HepG2 (cell line): ENCODE measurements around the gene OR1F1. TPM values are rescaled to one million over a fixed set of nuclear protein-coding genes. Genes with fewer than 3 reads are reported as not detected.
A peak's percentile ranks its signal among the peaks of the same experiment; 100 is the strongest.

ENCODE experiments used
- ARNT ChIP-seq: fragments of 450-650 bp; IDR thresholded peaks from 2 replicates; pipeline ENCODE4 v1.6.1; 2017
- HOXA7 ChIP-seq: sonication (generic); formaldehyde crosslinking; IDR thresholded peaks from 2 replicates; pipeline ENCODE4 v1.8.1; 2022; ENCODE audit warnings: mild to moderate bottlenecking, missing genetic modification reagents, moderate library complexity
- RAD51 ChIP-seq: fragments of 450-650 bp; IDR thresholded peaks from 2 replicates; pipeline ENCODE4 v1.6.1; 2016; ENCODE audit warnings: borderline replicate concordance
- ZNF549 ChIP-seq: sonication (generic); formaldehyde crosslinking; IDR thresholded peaks from 2 replicates; pipeline ENCODE4 v1.5.0; 2020; ENCODE audit warnings: missing genetic modification reagents
- ZNF772 ChIP-seq: sonication (generic); formaldehyde crosslinking; IDR thresholded peaks from 2 replicates; pipeline ENCODE4 v1.5.0; 2020; ENCODE audit warnings: mild to moderate bottlenecking, missing genetic modification reagents
- ZNF790 ChIP-seq: sonication (generic); formaldehyde crosslinking; IDR thresholded peaks from 2 replicates; pipeline ENCODE4 v1.8.0; 2022; ENCODE audit warnings: missing genetic modification reagents, mild to moderate bottlenecking, borderline replicate concordance
- polyA plus RNA-seq, 8 experiments: library from polyadenylated mRNA; depleted of rRNA in 3 of 8; stranded (reverse) in 7 of 8; unstranded in 1 of 8; fragments of >200 nt; fragmentation: Illumina TruSeq in 4 of 8; extraction: Trizol in 4 of 8; gene quantifications; 2 replicates each; pipeline versions ENCODE4 v1.2.1 to v1.2.3, GENCODE V29; 2011 to 2016; ENCODE audit warnings: low read depth in 4 of 8, missing spikeins in 1 of 8, mixed read lengths in 1 of 8; ENCODE audit not compliant: insufficient read depth in 1 of 8
- total RNA-seq, 5 experiments: library from RNA; depleted of rRNA; stranded (reverse); fragments of >200 nt; fragmentation: Illumina TruSeq; extraction: Trizol; gene quantifications; 2 replicates each; pipeline ENCODE4 v1.2.3, GENCODE V29; 2016; ENCODE audit warnings: low read depth in 1 of 5
- TF ChIP-seq, protein P1 (sequence below): sonication (generic); formaldehyde crosslinking; IDR thresholded peaks from one replicate; pipeline ENCODE4 v1.5.1; 2020; ENCODE audit warnings: mild to moderate bottlenecking, missing genetic modification reagents; ENCODE audit errors: not compliant biosample characterization
- TF ChIP-seq, protein P2 (sequence below): sonication (generic); formaldehyde crosslinking; IDR thresholded peaks from 2 replicates; pipeline ENCODE4 v1.8.0; 2022; ENCODE audit warnings: mild to moderate bottlenecking, missing genetic modification reagents, moderate library complexity
- TF ChIP-seq, protein P3 (sequence below): sonication (generic); formaldehyde crosslinking; IDR thresholded peaks from 2 replicates; pipeline ENCODE4 v1.4.0; 2020; ENCODE audit warnings: missing genetic modification reagents
- TF ChIP-seq, protein P4 (sequence below), 2 experiments: sonication (generic) in 1 of 2; formaldehyde crosslinking in 1 of 2; IDR thresholded peaks; 2 replicates each; pipeline versions ENCODE4 v1.5.1 to v1.6.1; 2011 to 2020; ENCODE audit warnings: borderline replicate concordance in 1 of 2, low read depth in 1 of 2, low read length in 1 of 2, mild to moderate bottlenecking in 1 of 2, missing genetic modification reagents in 1 of 2, moderate library complexity in 1 of 2
- TF ChIP-seq, protein P5 (sequence below): sonication (generic); formaldehyde crosslinking; IDR thresholded peaks from 2 replicates; pipeline ENCODE4; 2020; ENCODE audit warnings: missing genetic modification reagents, mild to moderate bottlenecking, borderline replicate concordance

Gene OR1F1
- total and polyA plus RNA-seq, 2 of the 13 experiments (the other 11 are each of a cell fraction or from before 2014, with no cell fraction given) = 0.90 TPM; not detected in 1

DNA sequence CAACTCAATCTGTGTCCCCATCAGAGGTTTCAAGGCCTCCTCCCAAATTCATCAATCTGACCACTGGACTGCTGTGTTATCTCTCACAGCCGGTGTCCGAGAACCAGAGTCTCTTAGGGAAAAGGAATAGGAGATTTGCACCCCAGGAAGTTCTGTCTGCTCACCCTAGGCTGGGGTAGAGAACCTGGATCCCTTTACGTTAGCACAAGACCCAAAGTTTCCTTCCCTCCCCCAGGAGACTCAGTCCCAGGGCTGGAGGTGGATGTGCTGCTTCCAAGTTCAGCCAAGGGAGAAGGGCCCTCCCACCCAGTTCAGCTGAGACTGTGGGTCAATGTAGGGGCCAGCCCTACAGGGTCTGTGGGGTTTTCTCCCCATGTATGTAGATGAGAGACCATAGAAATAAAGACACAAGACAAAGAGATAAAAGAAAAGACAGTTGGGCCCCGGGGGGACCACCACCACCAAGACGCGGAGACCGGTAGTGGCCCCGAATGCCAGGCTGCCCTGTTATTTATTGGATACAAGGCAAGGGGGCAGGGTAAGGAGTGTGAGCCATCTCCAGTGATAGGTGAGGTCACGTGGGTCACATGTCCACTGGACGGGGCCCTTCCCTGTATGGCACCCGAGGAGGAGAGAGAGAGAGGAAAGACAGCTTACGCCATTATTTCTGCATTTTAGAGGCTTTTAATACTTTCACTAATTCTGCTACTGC, 22.7 kb upstream of the OR1F1 start (continued):
- TF ChIP-seq, protein P1, sequence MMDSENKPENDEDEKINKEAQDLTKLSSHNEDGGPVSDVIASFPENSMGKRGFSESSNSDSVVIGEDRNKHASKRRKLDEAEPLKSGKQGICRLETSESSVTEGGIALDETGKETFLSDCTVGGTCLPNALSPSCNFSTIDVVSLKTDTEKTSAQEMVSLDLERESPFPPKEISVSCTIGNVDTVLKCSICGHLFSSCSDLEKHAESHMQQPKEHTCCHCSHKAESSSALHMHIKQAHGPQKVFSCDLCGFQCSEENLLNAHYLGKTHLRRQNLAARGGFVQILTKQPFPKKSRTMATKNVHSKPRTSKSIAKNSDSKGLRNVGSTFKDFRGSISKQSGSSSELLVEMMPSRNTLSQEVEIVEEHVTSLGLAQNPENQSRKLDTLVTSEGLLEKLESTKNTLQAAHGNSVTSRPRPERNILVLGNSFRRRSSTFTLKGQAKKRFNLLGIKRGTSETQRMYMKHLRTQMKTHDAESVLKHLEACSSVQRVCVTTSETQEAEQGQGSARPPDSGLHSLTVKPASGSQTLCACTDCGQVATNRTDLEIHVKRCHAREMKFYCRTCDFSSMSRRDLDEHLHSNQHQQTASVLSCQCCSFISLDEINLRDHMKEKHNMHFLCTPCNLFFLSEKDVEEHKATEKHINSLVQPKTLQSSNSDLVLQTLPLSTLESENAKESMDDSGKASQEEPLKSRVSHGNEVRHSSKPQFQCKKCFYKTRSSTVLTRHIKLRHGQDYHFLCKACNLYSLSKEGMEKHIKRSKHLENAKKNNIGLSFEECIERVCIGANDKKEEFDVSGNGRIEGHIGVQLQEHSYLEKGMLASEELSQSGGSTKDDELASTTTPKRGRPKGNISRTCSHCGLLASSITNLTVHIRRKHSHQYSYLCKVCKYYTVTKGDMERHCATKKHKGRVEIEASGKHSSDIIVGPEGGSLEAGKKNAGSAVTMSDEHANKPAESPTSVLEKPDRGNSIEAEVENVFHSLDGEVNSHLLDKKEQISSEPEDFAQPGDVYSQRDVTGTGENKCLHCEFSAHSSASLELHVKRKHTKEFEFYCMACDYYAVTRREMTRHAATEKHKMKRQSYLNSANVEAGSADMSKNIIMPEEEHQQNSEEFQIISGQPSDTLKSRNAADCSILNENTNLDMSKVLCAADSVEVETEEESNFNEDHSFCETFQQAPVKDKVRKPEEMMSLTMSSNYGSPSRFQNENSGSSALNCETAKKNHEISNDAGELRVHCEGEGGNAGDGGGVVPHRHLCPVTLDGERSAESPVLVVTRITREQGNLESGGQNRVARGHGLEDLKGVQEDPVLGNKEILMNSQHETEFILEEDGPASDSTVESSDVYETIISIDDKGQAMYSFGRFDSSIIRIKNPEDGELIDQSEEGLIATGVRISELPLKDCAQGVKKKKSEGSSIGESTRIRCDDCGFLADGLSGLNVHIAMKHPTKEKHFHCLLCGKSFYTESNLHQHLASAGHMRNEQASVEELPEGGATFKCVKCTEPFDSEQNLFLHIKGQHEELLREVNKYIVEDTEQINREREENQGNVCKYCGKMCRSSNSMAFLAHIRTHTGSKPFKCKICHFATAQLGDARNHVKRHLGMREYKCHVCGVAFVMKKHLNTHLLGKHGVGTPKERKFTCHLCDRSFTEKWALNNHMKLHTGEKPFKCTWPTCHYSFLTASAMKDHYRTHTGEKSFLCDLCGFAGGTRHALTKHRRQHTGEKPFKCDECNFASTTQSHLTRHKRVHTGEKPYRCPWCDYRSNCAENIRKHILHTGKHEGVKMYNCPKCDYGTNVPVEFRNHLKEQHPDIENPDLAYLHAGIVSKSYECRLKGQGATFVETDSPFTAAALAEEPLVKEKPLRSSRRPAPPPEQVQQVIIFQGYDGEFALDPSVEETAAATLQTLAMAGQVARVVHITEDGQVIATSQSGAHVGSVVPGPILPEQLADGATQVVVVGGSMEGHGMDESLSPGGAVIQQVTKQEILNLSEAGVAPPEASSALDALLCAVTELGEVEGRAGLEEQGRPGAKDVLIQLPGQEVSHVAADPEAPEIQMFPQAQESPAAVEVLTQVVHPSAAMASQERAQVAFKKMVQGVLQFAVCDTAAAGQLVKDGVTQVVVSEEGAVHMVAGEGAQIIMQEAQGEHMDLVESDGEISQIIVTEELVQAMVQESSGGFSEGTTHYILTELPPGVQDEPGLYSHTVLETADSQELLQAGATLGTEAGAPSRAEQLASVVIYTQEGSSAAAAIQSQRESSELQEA (CRISPR knock-in tag) = no peak
- TF ChIP-seq, protein P2, sequence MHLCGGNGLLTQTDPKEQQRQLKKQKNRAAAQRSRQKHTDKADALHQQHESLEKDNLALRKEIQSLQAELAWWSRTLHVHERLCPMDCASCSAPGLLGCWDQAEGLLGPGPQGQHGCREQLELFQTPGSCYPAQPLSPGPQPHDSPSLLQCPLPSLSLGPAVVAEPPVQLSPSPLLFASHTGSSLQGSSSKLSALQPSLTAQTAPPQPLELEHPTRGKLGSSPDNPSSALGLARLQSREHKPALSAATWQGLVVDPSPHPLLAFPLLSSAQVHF = no peak
- TF ChIP-seq, protein P3, sequence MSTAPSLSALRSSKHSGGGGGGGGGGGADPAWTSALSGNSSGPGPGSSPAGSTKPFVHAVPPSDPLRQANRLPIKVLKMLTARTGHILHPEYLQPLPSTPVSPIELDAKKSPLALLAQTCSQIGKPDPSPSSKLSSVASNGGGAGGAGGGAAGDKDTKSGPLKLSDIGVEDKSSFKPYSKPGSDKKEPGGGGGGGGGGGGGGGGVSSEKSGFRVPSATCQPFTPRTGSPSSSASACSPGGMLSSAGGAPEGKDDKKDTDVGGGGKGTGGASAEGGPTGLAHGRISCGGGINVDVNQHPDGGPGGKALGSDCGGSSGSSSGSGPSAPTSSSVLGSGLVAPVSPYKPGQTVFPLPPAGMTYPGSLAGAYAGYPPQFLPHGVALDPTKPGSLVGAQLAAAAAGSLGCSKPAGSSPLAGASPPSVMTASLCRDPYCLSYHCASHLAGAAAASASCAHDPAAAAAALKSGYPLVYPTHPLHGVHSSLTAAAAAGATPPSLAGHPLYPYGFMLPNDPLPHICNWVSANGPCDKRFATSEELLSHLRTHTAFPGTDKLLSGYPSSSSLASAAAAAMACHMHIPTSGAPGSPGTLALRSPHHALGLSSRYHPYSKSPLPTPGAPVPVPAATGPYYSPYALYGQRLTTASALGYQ (CRISPR knock-in tag) = no peak
- no peak for TF ChIP-seq ZNF549 (CRISPR knock-in tag)
- TF ChIP-seq ZNF790 (CRISPR knock-in tag) = no peak
- TF ChIP-seq ZNF772 = no peak
- TF ChIP-seq RAD51 = peak; percentile 61; the same call in 1 of the 2 replicates
- TF ChIP-seq HOXA7 (CRISPR knock-in tag) = no peak
- no peak for TF ChIP-seq ARNT
- TF ChIP-seq, protein P4, sequence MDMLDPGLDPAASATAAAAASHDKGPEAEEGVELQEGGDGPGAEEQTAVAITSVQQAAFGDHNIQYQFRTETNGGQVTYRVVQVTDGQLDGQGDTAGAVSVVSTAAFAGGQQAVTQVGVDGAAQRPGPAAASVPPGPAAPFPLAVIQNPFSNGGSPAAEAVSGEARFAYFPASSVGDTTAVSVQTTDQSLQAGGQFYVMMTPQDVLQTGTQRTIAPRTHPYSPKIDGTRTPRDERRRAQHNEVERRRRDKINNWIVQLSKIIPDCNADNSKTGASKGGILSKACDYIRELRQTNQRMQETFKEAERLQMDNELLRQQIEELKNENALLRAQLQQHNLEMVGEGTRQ (IDR thresholded peaks at IDR 0.05; ENCODE audit: low read depth, low read length) = peak; percentile 73
- TF ChIP-seq, protein P4 (CRISPR knock-in tag; IDR thresholded peaks at IDR 0.05; ENCODE audit: borderline replicate concordance) = peak; percentile 58; the same call in 1 of the 2 replicates
- TF ChIP-seq, protein P5, sequence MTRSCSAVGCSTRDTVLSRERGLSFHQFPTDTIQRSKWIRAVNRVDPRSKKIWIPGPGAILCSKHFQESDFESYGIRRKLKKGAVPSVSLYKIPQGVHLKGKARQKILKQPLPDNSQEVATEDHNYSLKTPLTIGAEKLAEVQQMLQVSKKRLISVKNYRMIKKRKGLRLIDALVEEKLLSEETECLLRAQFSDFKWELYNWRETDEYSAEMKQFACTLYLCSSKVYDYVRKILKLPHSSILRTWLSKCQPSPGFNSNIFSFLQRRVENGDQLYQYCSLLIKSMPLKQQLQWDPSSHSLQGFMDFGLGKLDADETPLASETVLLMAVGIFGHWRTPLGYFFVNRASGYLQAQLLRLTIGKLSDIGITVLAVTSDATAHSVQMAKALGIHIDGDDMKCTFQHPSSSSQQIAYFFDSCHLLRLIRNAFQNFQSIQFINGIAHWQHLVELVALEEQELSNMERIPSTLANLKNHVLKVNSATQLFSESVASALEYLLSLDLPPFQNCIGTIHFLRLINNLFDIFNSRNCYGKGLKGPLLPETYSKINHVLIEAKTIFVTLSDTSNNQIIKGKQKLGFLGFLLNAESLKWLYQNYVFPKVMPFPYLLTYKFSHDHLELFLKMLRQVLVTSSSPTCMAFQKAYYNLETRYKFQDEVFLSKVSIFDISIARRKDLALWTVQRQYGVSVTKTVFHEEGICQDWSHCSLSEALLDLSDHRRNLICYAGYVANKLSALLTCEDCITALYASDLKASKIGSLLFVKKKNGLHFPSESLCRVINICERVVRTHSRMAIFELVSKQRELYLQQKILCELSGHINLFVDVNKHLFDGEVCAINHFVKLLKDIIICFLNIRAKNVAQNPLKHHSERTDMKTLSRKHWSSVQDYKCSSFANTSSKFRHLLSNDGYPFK (CRISPR knock-in tag) = peak; percentile 13; the same call in 1 of the 2 replicates
